HG02678 (cell line): ENCODE data around the gene LRRC17.

Experiments used
- ATAC-seq: cut with Tn5 transposase; IDR thresholded peaks from one replicate; pipeline ENCODE4 v1.9.1; 2021; ENCODE audit warnings: mild to moderate bottlenecking, moderate library complexity; ENCODE audit not compliant: unreplicated experiment

LRRC17 gene, protein sequence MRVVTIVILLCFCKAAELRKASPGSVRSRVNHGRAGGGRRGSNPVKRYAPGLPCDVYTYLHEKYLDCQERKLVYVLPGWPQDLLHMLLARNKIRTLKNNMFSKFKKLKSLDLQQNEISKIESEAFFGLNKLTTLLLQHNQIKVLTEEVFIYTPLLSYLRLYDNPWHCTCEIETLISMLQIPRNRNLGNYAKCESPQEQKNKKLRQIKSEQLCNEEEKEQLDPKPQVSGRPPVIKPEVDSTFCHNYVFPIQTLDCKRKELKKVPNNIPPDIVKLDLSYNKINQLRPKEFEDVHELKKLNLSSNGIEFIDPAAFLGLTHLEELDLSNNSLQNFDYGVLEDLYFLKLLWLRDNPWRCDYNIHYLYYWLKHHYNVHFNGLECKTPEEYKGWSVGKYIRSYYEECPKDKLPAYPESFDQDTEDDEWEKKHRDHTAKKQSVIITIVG

DNA sequence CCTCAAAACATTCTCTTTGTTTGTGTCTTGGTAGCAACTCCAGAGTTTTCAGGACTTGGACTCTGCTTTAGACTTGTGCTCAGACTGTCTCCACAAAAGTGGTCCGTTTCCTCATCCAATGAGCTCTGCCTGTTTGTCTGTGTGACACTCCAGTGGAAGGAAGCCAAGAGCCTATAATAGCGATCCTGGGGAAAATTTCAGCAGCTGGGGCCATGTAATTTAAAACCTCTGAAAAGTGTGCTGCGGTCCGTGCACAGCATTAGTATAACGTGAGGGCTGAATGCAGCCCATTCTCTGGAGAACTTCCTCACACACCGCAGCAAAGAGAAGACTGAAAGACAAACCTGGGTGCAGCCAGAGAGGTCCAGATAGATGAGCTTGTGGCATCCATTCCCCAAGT lies at the start of gene LRRC17:
Gene LRRC17, plus strand, starts transcription at position 259 of the 400 bp plus-strand sequence. CDS start 20,914 bp downstream, outside the sequence.
- ATAC-seq: no peak

- no peak for ATAC-seq
Observed at GRCh38 chr7:102864958-102865357, 47.8 kb upstream of the LRRC17 start.

- ATAC-seq: no peak
Observed at GRCh38 chr7:102866535-102867215, 46.1 kb upstream of the LRRC17 start.

DNA sequence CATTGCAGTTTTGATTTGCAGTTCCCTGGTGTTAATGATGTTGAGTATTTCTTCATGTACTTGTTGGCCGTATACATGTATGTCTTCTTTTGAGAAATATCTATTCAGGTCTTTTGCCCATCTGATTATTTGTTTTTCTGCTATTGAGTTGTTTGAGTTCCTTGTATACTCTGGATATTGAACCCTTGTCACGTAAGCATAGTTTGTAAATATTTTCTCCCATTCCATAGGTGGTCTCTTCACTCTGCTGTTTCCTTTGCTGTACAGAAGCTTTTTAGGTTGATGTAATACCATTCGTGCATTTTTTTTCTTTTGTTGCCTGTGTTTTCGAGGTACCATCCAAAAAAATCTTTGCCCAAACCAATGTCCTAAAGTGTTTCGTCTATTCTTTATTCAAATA lies 43.6 kb upstream of the LRRC17 start:
- no peak for ATAC-seq

DNA sequence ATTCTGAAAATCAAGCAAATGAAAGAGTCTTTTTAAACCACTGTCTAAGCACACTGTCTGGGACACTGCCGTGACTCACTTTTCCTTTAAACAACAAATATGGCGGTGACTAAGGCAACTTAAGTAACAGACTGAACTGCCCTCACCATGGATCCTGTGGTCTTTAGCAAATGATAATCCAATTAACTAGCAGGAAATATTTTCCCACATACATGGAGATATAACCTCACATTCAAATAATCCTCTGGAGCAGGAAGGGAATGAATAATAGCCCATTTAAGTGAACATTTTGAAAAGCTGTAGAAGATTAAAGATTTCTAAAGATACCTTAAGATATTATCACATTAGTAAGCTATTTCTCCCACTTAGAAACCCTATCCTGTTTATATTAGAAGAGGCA lies 40.3 kb upstream of the LRRC17 start:
- no peak for ATAC-seq

GRCh38 chr7:102873470-102874165 lies 39.2 kb upstream of the LRRC17 start:
- peak; percentile 23 for ATAC-seq

- ATAC-seq: peak; percentile 99
Observed at GRCh38 chr7:102874166-102874829, 38.5 kb upstream of the LRRC17 start.

DNA sequence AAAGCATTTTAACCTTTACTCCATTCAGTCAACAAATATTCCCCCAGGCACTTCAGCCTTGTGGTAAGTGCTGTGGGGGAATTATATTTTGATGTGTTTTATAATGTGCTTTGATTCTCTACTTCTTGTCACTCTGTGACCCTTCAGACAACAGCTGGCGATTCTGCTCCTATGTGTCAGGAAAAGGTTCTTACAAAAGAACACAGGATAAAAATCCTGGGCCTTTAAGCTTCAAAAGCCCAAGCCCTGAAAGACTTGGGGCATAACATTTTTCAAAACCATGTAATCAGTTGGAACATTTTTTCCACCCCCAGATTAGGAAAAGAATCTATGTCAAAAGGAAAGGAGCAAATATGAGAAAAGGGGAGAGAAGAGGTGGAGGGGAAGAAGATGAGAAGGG lies 37.8 kb upstream of the LRRC17 start:
- ATAC-seq: no peak

GRCh38 chr7:102875700-102876295 lies 37.0 kb upstream of the LRRC17 start:
- ATAC-seq: no peak

- ATAC-seq: no peak
Observed at GRCh38 chr7:102883098-102883860, 29.5 kb upstream of the LRRC17 start.

DNA sequence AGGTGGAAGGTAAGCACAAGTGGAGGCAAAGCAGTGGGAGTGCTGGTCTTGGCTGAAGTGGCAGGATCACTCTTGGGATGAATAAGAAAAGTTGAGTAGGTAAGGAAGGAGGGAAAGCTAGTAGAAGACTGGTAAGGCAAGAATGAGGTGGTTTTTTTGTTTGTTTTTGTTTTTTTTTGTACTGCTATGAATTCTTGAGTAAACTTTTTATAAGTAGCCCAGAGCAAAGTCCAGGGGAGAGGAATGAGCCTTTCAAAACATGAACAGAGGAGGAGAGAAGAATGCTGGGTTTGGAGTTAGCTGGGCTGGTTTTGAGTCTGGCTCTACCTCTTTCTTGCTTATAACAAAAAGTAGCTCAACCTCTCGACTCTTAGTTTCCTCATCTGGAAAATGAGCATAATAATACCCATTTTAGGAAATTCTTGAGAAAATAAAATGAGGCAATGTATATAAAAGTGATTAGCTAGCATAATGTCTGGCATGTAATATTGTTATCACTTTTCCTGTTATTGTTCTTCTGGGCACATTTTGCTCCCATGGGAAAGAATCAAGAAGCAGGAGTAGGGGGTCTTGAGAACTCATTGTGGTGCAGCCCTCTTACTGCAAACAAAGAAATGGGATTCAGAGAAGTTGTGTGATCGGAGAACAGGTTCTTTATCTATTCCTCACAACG lies 24.1 kb upstream of the LRRC17 start:
- no peak for ATAC-seq

DNA sequence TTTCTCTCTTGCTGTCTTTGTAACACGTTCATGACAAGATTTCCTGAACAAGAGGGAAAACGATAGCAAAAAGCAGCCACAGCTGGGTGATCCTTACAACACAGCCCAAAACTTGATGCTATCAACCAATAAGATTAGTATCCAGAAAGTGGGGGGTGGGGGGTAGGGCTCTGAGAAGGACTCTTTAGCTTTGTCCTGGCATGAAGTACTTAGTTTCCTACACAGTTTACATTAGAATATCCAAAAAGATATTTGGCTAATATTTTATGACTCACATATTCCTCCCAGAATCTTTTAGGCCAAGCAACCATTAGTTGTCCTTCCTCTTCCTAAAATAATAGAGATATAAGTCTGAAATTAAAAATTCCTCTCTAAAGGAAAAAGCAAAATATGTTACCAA lies 22.9 kb upstream of the LRRC17 start:
- no peak for ATAC-seq

DNA sequence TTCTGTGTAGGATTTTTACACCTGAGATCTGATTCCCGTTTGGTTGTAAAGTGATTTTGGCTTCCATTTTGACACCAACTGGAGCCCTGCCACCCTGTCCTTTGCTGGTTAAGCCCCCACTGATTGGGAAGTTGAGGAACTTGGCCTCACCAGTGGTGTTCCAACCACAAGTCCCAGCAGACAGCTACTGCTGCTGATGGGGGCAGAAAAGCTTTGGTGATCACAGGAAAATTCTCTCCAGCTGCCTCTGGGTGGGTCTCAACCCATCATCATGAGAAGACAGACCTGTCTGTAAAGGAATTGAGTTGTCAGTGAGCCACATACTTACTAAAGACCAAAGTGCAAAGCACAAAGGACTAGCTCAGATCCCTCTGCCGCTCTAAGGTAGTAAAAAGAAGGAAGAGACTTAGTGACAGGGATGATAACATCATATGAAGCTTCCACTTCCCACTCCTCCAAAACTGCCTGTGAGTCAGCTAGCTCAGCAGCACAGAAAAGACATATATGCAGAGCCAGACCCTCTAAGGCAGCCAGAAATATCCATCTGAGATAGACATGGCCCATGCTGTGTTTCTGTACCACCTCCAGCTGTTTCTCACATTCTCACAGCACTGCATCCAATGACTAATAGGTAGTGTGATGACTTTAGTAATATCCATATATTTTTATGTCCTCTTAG lies 22.4 kb upstream of the LRRC17 start:
- no peak for ATAC-seq

DNA sequence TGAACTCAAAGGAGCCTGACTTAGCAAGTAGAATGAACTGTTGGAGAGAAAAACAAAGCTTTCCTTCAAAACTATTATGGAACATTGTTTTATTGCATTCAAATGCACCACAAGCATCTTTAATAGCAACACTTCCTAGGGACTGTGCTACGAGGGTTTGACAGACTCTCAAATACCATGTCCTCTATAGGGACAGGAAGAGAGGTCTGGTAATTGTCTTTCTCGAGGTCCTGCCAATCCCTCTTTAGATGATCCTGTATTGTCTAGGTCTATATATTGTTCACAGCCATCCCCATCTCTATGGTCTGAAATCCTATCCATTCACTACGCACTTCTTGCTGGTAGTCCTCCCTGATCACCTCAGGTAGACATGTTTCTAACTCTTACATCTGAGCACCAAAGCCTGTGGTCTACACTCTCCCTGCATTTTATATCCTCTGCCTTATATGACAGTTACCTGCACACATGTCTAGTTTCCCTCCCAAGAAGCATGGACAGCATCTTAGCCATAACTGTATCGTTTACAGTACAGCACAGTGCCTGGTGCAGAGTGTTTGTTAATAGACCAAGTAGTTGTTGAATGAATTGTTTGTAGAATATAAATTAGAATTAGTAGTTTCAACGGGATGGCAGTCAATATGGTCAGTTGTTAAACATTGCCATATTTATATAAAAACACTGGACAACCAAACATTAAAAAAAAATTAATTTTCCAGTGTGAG lies 21.7 kb upstream of the LRRC17 start:
- ATAC-seq: no peak

DNA sequence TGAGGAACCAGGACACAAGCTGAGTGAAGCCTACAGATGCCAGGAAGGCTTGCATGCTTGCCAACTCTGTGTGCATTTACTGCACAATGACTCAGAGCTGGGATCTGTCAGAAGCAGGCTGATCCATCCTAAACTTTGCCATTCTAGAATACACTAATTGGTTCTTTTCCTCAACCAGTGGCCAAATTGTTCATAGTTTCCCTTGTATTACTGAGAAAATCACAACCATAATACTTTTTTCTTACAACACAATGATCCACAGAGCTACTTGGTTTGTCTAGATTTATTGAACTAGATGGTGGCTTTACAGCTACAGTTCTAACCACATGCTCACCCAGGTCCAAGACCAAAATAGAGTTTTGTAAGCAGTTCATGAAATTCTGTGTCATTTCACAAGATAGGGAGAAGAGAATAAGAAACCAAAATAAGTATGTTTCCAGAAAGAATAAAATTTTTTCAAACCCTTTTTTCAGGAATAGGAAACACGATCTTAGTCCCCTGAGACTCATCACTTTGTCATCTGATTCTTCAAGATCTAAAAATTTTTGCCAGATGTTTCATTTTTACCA lies 21.0 kb upstream of the LRRC17 start:
- ATAC-seq: no peak

DNA sequence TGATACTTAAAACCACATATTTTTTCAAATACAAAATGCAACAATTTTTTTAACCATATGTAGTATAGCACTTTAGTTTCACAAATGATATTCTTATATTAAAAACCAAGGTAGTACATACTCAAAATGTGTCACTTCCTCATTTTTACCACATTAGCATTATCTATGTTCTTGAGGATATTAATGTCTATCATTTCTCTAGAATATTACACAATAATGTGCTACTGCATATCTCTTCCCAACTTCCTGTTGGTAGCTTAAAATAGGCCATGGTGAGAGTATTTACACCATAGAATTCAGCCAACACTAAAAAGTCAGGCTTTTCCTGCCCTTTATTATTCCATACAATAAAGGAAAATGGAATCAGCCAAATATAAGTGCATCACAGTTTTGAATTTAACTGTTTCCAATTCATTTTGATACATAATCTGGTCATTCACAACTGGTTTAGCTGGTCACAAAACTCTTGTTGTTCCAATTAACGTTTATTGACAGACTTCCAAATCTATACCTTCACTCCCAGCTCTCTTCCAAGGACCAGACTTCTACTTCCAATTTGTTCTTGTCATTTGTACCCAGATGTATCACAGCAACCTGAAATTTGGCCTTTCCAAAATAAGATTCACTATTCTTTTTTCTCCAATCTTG lies 20.0 kb upstream of the LRRC17 start:
- ATAC-seq: no peak

DNA sequence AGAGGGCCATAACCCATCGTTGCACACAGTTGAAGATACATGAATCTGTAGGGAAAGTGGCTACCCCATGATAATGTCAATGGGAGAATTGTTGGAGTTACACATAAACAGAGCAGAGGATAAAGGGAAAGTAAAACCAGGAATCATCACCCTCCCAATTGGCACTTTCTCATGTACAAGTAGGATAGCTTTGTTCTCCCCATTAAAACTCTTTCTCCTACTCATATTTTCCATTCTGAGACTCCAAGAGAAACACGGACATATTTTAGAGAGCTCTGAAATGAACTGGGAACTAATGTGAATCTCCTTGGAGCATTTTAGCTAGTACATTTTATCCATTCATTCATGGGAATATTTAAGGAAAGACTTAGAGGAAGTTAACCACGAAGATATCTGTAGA lies 17.2 kb upstream of the LRRC17 start:
- no peak for ATAC-seq
